OCI-LY7 (cell line): Measurements from ENCODE around the gene EVA1B. TPM values are rescaled to one million over a fixed set of nuclear protein-coding genes. Genes with fewer than 3 reads are reported as not detected.

Experiments used
- BruUV-seq: library from RNA; stranded (reverse); fragments of 400-500 nt; replicated peaks from 2 replicates; lab custom pipeline; 2021; lab: Mats Ljungman, UMichigan
- CTCF ChIA-PET: fragments of 300-600 bp; sonication (Branson Sonifier 250); formaldehyde crosslinking; loops from one replicate; lab custom pipeline; 2022; ENCODE audit warnings: antibody characterized with exemption; ENCODE audit not compliant: unreplicated experiment; lab: Charles Lee
- POLR2A ChIA-PET: fragments of 300-600 bp; sonication (Branson Sonifier 250); formaldehyde crosslinking; loops from one replicate; lab custom pipeline; 2022; ENCODE audit warnings: antibody characterized with exemption; lab: Charles Lee
- DNase-seq: peaks from one replicate; pipeline ENCODE4 v3.0.0-alpha.2; 2015; ENCODE audit warnings: low spot score
- H2AFZ ChIP-seq: fragments of 200-600 bp; sonication (generic), shearing (Covaris generic); 2 replicates; pipeline ENCODE4 v1.6.1; 2014; ENCODE audit warnings: mild to moderate bottlenecking, antibody characterized with exemption, low read length, moderate library complexity
- H3K27ac ChIP-seq: fragments of 200-600 bp; sonication (generic); 2 replicates; pipeline ENCODE4 v1.5.1; 2014; ENCODE audit warnings: mixed run types, low read depth, mild to moderate bottlenecking, moderate library complexity, low read length, inconsistent platforms; ENCODE audit not compliant: poor library complexity, severe bottlenecking
- H3K36me3 ChIP-seq: fragments of 200-600 bp; sonication (generic); 2 replicates; pipeline ENCODE4 v1.6.1; 2014; ENCODE audit warnings: mild to moderate bottlenecking, antibody characterized with exemption, low read length, moderate library complexity, mixed read lengths; ENCODE audit not compliant: insufficient read depth
- H3K4me1 ChIP-seq: fragments of 200-600 bp; sonication (generic); 2 replicates; pipeline ENCODE4 v1.5.1; 2014; ENCODE audit warnings: mild to moderate bottlenecking, low read length; ENCODE audit not compliant: insufficient read depth, poor library complexity, severe bottlenecking
- H3K4me2 ChIP-seq: fragments of 200-600 bp; sonication (generic); 2 replicates; pipeline ENCODE4 v1.6.1; 2014; ENCODE audit warnings: mild to moderate bottlenecking, low read length
- H3K4me3 ChIP-seq: fragments of 200-600 bp; sonication (generic); 2 replicates; pipeline ENCODE4 v1.5.1; 2014; ENCODE audit warnings: mild to moderate bottlenecking, low read depth, low read length; ENCODE audit not compliant: poor library complexity, severe bottlenecking
- H3K79me2 ChIP-seq: fragments of 200-600 bp; sonication (generic); 2 replicates; pipeline ENCODE4 v1.6.1; 2016; ENCODE audit warnings: low read depth, mild to moderate bottlenecking, low read length, moderate library complexity, mixed read lengths; ENCODE audit not compliant: insufficient read depth
- H3K9me2 ChIP-seq: fragments of 200-600 bp; sonication (generic); 2 replicates; pipeline ENCODE4 v1.6.1; 2016; ENCODE audit warnings: mild to moderate bottlenecking, low read length, mixed read lengths; ENCODE audit not compliant: insufficient read depth
- H3K9me3 ChIP-seq: fragments of 200-600 bp; sonication (generic); 2 replicates; pipeline ENCODE4 v1.6.1; 2014; ENCODE audit warnings: mild to moderate bottlenecking, mixed run types, low read length, mixed read lengths
- H4K20me1 ChIP-seq: fragments of 200-600 bp; sonication (generic); 2 replicates; pipeline ENCODE4 v1.6.1; 2014; ENCODE audit warnings: mild to moderate bottlenecking, antibody characterized with exemption, low read length, moderate library complexity, mixed read lengths; ENCODE audit not compliant: insufficient read depth
- CTCF ChIP-seq: fragments of 200-600 bp; sonication (generic); conservative IDR thresholded peaks from 2 replicates; pipeline ENCODE4 v1.5.1; 2014; ENCODE audit warnings: mild to moderate bottlenecking, antibody characterized with exemption, low read length, moderate library complexity, mixed read lengths
- EZH2phosphoT487 ChIP-seq: fragments of 200-600 bp; sonication (generic); IDR thresholded peaks from 2 replicates; pipeline ENCODE4 v1.6.1; 2018; ENCODE audit warnings: low read depth, borderline replicate concordance, mild to moderate bottlenecking, mixed run types, antibody characterized with exemption, low read length, moderate library complexity, mixed read lengths
- intact Hi-C: fragments of 100-400 bp; cut with micrococcal nuclease; formaldehyde crosslinking; loops from one replicate; pipeline ENCODE4 v1.10.0; 2022; ENCODE audit not compliant: unreplicated experiment
- total RNA-seq, 2 experiments: library from RNA; depleted of rRNA in 1 of 2; stranded (reverse); fragments of >200 nt in 1 of 2; shearing (Covaris generic) in 1 of 2; gene quantifications; 2 replicates each; pipeline ENCODE4 v1.2.3, GENCODE V29; 2014 to 2022

EVA1B gene
- total RNA-seq, 2 experiments from 2014 or later, result 0.84 to 2.0 TPM

GRCh38 chr1:36369061-36369861, 45.8 kb upstream of the EVA1B start:
- intact Hi-C loops, result loop anchor here (1.0 kb wide), 4 partner anchors 20 to 220 kb away; partner anchors contain the start of gene TRAPPC3

GRCh38 chr1:36367798-36368197, 44.4 kb upstream of the EVA1B start:
- Histone ChIP-seq H3K4me3 (no peak overlapping the region), H3K9me2 (no peaks in the 10 kb centered on the region), H4K20me1 (0 out of 2 replicates have a peak, but pooled peaks cover 4% of the 10 kb centered on the region), H3K27ac (no peak overlapping the region), H3K36me3 (peaks cover 51% of the 10 kb centered on the region), H3K4me2 (no peak overlapping the region), H2AFZ (no peak overlapping the region), H3K4me1 (peaks cover 62% of the 10 kb centered on the region), H3K9me3 (no peaks in the 10 kb centered on the region), H3K79me2 (peaks cover 34% of the 10 kb centered on the region; the same call in 1 of the 2 replicates)
- TF ChIP-seq CTCF (no peak), EZH2phosphoT487 (no peak)
- CTCF ChIA-PET, result interaction anchor here (1.5 kb wide), 1 partner anchor 25 kb away, joined by 6 read pairs; no protein-coding TSS in a partner anchor
- no TSS peak for BruUV-seq
- POLR2A ChIA-PET, result interaction anchor here (0.6 to 1.4 kb wide), 8 partner anchors 9 to 144 kb away, joined by 3 to 5 read pairs (median 3); partner anchors contain the start of genes LSM10 and OSCP1
- intact Hi-C loops, result no loop called here
- no peak for DNase-seq

More at GRCh38 chr1:36369061-36369861, 45.8 kb upstream of the EVA1B start:
- BruUV-seq, result no TSS peak
- no peaks in the 10 kb centered on the region for H3K9me2 ChIP-seq
- TF ChIP-seq EZH2phosphoT487 (no peak), CTCF (peak; percentile 96)
- H3K4me2 ChIP-seq, result peak overlapping the region; percentile 26
- no peak overlapping the region for H3K4me3 ChIP-seq
- no peaks in the 10 kb centered on the region for H3K9me3 ChIP-seq
- ChIA-PET CTCF (interaction anchor here (0.5 to 1.8 kb wide), 3 partner anchors 25 to 212 kb away, joined by 5 to 7 read pairs (median 6); no protein-coding TSS in a partner anchor), POLR2A (interaction anchor here (0.6 to 1.5 kb wide), 4 partner anchors 11 to 577 kb away, joined by 3 to 7 read pairs (median 6); no protein-coding TSS in a partner anchor)
- peak overlapping the region; percentile 48 for H3K27ac ChIP-seq
- 0 out of 2 replicates have a peak, but pooled peaks cover 4% of the 10 kb centered on the region for H4K20me1 ChIP-seq
- H3K36me3 ChIP-seq, result peaks cover 45% of the 10 kb centered on the region
- no peak overlapping the region for H2AFZ ChIP-seq
- peak; percentile 83 for DNase-seq
- H3K79me2 ChIP-seq, result peaks cover 46% of the 10 kb centered on the region; the same call in 1 of the 2 replicates
- H3K4me1 ChIP-seq, result peaks cover 76% of the 10 kb centered on the region
